K562 (cell line): ENCODE data around the gene THEM5. TPM values are rescaled to one million over a fixed set of nuclear protein-coding genes. Genes with fewer than 3 reads are reported as not detected.

ENCODE experiments used
- ATAC-seq: fragments of 200-7000 bp; cut with Tn5 transposase; 3 replicates; pipeline ENCODE4 v1.9.1; 2020; ENCODE audit warnings: moderate library complexity
- BruUV-seq: library from RNA; stranded (reverse); fragments of 400-500 nt; replicated peaks from 2 replicates; lab custom pipeline; 2021; lab: Mats Ljungman, UMichigan
- CTCF ChIA-PET: fragments of 300-600 bp; formaldehyde crosslinking; extraction: SDS; loops from one replicate; lab custom pipeline; 2021; ENCODE audit warnings: low intra/inter-chr PET ratio; lab: Yijun Ruan, JAX
- POLR2A ChIA-PET: fragments of 300-600, 350-650 bp; sonication (Branson Sonifier 250); formaldehyde crosslinking; extraction: SDS; loops from one replicate; lab custom pipeline; 2021; ENCODE audit warnings: antibody characterized with exemption, inconsistent platforms; lab: Yijun Ruan, JAX
- DNase-seq, 4 experiments: peaks; one replicate each; pipeline versions ENCODE4 v3.0.0 to v3.0.0-alpha.2; 2011 to 2018; ENCODE audit warnings: low spot score in 3 of 4, mixed read lengths in 3 of 4; ENCODE audit errors: extremely low read depth in 1 of 4
- FAIRE-seq: peaks from 2 replicates; lab custom pipeline; 2011; peaks lifted over from hg19 to GRCh38; lab: Jason Lieb, UNC
- H2AFZ ChIP-seq: 2 replicates; pipeline ENCODE4 v1.6.0; 2011; ENCODE audit warnings: low read depth, low read length, control low read depth, inconsistent platforms
- H3K27ac ChIP-seq: fragments of 200-600 bp; 3 replicates; pipeline ENCODE4 v1.8.0; 2011; ENCODE audit warnings: low read depth, mild to moderate bottlenecking, control low read depth, inconsistent platforms, low read length, moderate library complexity, mixed read lengths; ENCODE audit errors: extremely low read depth
- H3K27me3 ChIP-seq, 2 experiments: fragments of 300-600 bp in 1 of 2; 2 replicates in 1 of 2; 3 replicates in 1 of 2; pipeline versions ENCODE4 v1.6.0 to v1.8.0; 2011; ENCODE audit warnings: inconsistent platforms in 2 of 2, low read length in 2 of 2, mild to moderate bottlenecking in 1 of 2, mixed read lengths in 1 of 2, moderate library complexity in 1 of 2; ENCODE audit not compliant: control insufficient read depth in 2 of 2, insufficient read depth in 2 of 2
- H3K36me3 ChIP-seq: fragments of 300-600 bp; 3 replicates; pipeline ENCODE4 v1.8.0; 2011; ENCODE audit warnings: mild to moderate bottlenecking, low read length, inconsistent platforms; ENCODE audit not compliant: control insufficient read depth, insufficient read depth
- H3K4me1 ChIP-seq, 2 experiments: fragments of 200-600 bp in 1 of 2; replicated peaks in 1 of 2; 2 replicates in 1 of 2; 3 replicates in 1 of 2; pipeline versions ENCODE4 v1.5.1 to v1.8.0; 2011; ENCODE audit warnings: inconsistent platforms in 2 of 2, low read length in 2 of 2, mild to moderate bottlenecking in 1 of 2, mixed read lengths in 1 of 2, moderate library complexity in 1 of 2; ENCODE audit not compliant: control insufficient read depth in 2 of 2, insufficient read depth in 2 of 2
- H3K4me2 ChIP-seq: 2 replicates; pipeline ENCODE4 v1.6.1; 2011; ENCODE audit warnings: low read length, control low read depth, inconsistent platforms, mixed read lengths; ENCODE audit not compliant: insufficient read depth
- H3K4me3 ChIP-seq: fragments of 200-600 bp; sonication (generic), shearing (Covaris generic); 2 replicates; pipeline ENCODE4 v1.5.1; 2016; ENCODE audit warnings: control low read depth, inconsistent platforms
- H3K79me2 ChIP-seq: fragments of 200-600 bp; 3 replicates; pipeline ENCODE4 v1.8.0; 2011; ENCODE audit warnings: low read length, inconsistent platforms; ENCODE audit not compliant: control insufficient read depth, insufficient read depth
- H3K9ac ChIP-seq, 2 experiments: 2 replicates each; pipeline versions ENCODE4 v1.6.0 to v1.6.1; 2011; ENCODE audit warnings: low read depth in 2 of 2, low read length in 2 of 2, control low read depth in 1 of 2, inconsistent platforms in 1 of 2, mild to moderate bottlenecking in 1 of 2, mixed read lengths in 1 of 2; ENCODE audit not compliant: insufficient read depth in 1 of 2
- H3K9me1 ChIP-seq: one replicate; pipeline ENCODE4 v1.6.0; 2011; ENCODE audit warnings: inconsistent platforms, mild to moderate bottlenecking, low read length, moderate library complexity; ENCODE audit not compliant: control insufficient read depth, insufficient read depth
- H3K9me3 ChIP-seq: replicated peaks from 2 replicates; pipeline ENCODE4 v1.5.1; 2011; ENCODE audit warnings: low read depth, low read length, inconsistent platforms; ENCODE audit not compliant: control insufficient read depth, insufficient read depth
- H4K20me1 ChIP-seq: replicated peaks from 2 replicates; pipeline ENCODE4 v1.6.1; 2011; ENCODE audit warnings: low read length, inconsistent platforms, mixed read lengths; ENCODE audit not compliant: control insufficient read depth, insufficient read depth
- CAMTA2 ChIP-seq: fragments of 250-450 bp; sonication (Bioruptor Pico); conservative IDR thresholded peaks from 2 replicates; pipeline ENCODE4 v1.5.1; 2022
- GTF2F1 ChIP-seq: IDR thresholded peaks from 2 replicates; pipeline ENCODE4 v1.6.1; 2011; ENCODE audit warnings: low read depth, low read length, improper control_type of control experiment
- MCM7 ChIP-seq, 2 experiments: fragments of 450-650 bp; IDR thresholded peaks; 2 replicates each; pipeline ENCODE4 v1.6.1; 2016 to 2018
- MXI1 ChIP-seq: IDR thresholded peaks from 2 replicates; pipeline ENCODE4 v1.6.1; 2011; ENCODE audit warnings: low read depth, mild to moderate bottlenecking, improper control_type of control experiment, low read length
- PRPF4 ChIP-seq: fragments of 200-400 bp; formaldehyde crosslinking; IDR thresholded peaks from one replicate; pipeline ENCODE4 v1.6.1; 2017; ENCODE audit warnings: low read length, low read depth, mild to moderate bottlenecking; ENCODE audit not compliant: insufficient read depth, poor library complexity, severe bottlenecking
- SMARCE1 ChIP-seq: fragments of 450-650 bp; IDR thresholded peaks from 2 replicates; pipeline ENCODE4 v1.7.1; 2016; ENCODE audit warnings: mild to moderate bottlenecking
- ZC3H4 ChIP-seq: sonication (generic); formaldehyde crosslinking; IDR thresholded peaks from 2 replicates; pipeline ENCODE4 v1.9.0; 2021; ENCODE audit warnings: missing genetic modification reagents, borderline replicate concordance
- ZFX ChIP-seq: sonication (generic); formaldehyde crosslinking; IDR thresholded peaks from 2 replicates; pipeline ENCODE4 v1.8.0; 2022; ENCODE audit warnings: mild to moderate bottlenecking, missing genetic modification reagents, moderate library complexity
- ZNF551 ChIP-seq: fragments of 250-450 bp; sonication (Bioruptor Pico); IDR thresholded peaks from 2 replicates; pipeline ENCODE4 v1.5.0; 2021; ENCODE audit warnings: mild to moderate bottlenecking, moderate library complexity
- WGBS: fragments of 100-300 bp; shearing (Covaris generic); methylation state at CpG from one replicate; pipeline ENCODE4 v1.1.6; 2016; ENCODE audit warnings: low coverage, mixed read lengths; ENCODE audit not compliant: insufficient coverage; ENCODE audit errors: missing lambda C conversion rate; 5-methylcytosine and 5-hydroxymethylcytosine counted together
- in situ Hi-C: fragments of 300-500 bp; cut with MboI; formaldehyde crosslinking; loops from 4 replicates; pipeline ENCODE4 v1.15.0; 2018; ENCODE audit warnings: inconsistent platforms, mixed read lengths
- intact Hi-C: fragments of 100-400 bp; cut with micrococcal nuclease; formaldehyde crosslinking; loops from 2 replicates; pipeline ENCODE4 v1.14.2; 2022
- polyA plus RNA-seq, 8 experiments: library from polyadenylated mRNA; depleted of rRNA in 4 of 8; stranded (reverse) in 5 of 8; unstranded in 3 of 8; fragments of >200 nt; fragmentation: Nextera tagmentation in 2 of 8; fragmentation: Illumina TruSeq in 1 of 8; extraction: Ambion mirVana in 2 of 8; extraction: Trizol in 1 of 8; gene quantifications; 2 replicates each; pipeline versions ENCODE4 v1.2.1 to v1.2.3, GENCODE V29; 2011 to 2014; ENCODE audit warnings: inconsistent platforms in 1 of 8, missing spikeins in 1 of 8
- total RNA-seq, 7 experiments: library from RNA; depleted of rRNA in 6 of 7; stranded (reverse); fragments of >200 nt in 6 of 7; fragmentation: Illumina TruSeq in 2 of 7; extraction: Trizol in 2 of 7; gene quantifications; 2 replicates each; pipeline versions ENCODE4 v1.2.1 to v1.2.3, GENCODE V29; 2011 to 2021; ENCODE audit warnings: low replicate concordance in 1 of 7
- TF ChIP-seq, protein P1 (sequence below): fragments of 250-450 bp; sonication (Bioruptor Pico); IDR thresholded peaks from 2 replicates; pipeline ENCODE4 v1.4.0; 2020
- TF ChIP-seq, protein P2 (sequence below): sonication (generic); formaldehyde crosslinking; IDR thresholded peaks from 2 replicates; pipeline ENCODE4 v1.8.1; 2023; ENCODE audit warnings: mild to moderate bottlenecking, missing genetic modification reagents

Gene THEM5
- total and polyA plus RNA-seq, 9 of the 15 experiments (the other 6 are each of a cell fraction or from before 2014, with no cell fraction given): not detected

DNA sequence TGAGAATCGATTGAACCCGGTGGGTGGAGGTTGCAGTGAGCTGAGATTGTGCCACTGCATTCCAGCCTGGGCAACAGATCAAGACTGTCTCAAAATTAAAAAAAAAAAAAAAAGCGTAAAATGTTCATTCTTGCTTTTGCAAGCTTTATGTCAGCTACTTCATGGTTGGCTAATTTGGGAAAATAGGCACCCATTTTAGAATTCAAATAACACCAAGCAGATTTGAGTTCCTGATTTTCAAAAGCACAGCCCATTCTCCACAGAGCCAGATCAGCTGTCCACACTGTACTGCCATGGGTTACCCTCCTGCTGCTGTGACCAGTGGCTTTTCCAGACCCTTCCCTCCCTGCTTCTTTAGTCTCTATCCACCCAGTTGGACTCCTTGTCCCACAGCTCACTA lies 4.4 kb downstream of the THEM5 start:
- WGBS: 0% methylated on average over 2 of the region's 3 CpGs
- no TSS peak for BruUV-seq
- Histone ChIP-seq H4K20me1 (0 out of 2 replicates have a peak, but pooled peaks cover 3% of the 10 kb centered on the region), H3K9me1 (peaks cover 4% of the 10 kb centered on the region), H2AFZ (no peak overlapping the region), H3K9ac (no peak overlapping the region), H3K9me3 (no peaks in the 10 kb centered on the region), H3K79me2 (no peaks in the 10 kb centered on the region), H3K27me3 (peaks cover 34 to 65% of the 10 kb centered on the region in 2 experiments), H3K36me3 (no peaks in the 10 kb centered on the region), H3K27ac (no peak overlapping the region), H3K4me2 (no peak overlapping the region), H3K4me1 (peaks cover 8 to 9% of the 10 kb centered on the region in 2 experiments; a peak in 3 of 5 replicates), H3K4me3 (no peak overlapping the region)
- TF ChIP-seq, protein P1, sequence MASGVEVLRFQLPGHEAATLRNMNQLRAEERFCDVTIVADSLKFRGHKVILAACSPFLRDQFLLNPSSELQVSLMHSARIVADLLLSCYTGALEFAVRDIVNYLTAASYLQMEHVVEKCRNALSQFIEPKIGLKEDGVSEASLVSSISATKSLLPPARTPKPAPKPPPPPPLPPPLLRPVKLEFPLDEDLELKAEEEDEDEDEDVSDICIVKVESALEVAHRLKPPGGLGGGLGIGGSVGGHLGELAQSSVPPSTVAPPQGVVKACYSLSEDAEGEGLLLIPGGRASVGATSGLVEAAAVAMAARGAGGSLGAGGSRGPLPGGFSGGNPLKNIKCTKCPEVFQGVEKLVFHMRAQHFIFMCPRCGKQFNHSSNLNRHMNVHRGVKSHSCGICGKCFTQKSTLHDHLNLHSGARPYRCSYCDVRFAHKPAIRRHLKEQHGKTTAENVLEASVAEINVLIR (CRISPR knock-in tag): no peak
- no peak for TF ChIP-seq GTF2F1
- TF ChIP-seq MCM7 (IDR thresholded peaks at IDR 0.05): no peak
- no peak for TF ChIP-seq PRPF4
- TF ChIP-seq MXI1: no peak
- TF ChIP-seq ZNF551 (CRISPR knock-in tag): no peak
- TF ChIP-seq ZFX (CRISPR knock-in tag): no peak
- TF ChIP-seq ZC3H4 (CRISPR knock-in tag): no peak
- no peak for TF ChIP-seq SMARCE1
- TF ChIP-seq CAMTA2 (CRISPR knock-in tag): no peak
- TF ChIP-seq, protein P2, sequence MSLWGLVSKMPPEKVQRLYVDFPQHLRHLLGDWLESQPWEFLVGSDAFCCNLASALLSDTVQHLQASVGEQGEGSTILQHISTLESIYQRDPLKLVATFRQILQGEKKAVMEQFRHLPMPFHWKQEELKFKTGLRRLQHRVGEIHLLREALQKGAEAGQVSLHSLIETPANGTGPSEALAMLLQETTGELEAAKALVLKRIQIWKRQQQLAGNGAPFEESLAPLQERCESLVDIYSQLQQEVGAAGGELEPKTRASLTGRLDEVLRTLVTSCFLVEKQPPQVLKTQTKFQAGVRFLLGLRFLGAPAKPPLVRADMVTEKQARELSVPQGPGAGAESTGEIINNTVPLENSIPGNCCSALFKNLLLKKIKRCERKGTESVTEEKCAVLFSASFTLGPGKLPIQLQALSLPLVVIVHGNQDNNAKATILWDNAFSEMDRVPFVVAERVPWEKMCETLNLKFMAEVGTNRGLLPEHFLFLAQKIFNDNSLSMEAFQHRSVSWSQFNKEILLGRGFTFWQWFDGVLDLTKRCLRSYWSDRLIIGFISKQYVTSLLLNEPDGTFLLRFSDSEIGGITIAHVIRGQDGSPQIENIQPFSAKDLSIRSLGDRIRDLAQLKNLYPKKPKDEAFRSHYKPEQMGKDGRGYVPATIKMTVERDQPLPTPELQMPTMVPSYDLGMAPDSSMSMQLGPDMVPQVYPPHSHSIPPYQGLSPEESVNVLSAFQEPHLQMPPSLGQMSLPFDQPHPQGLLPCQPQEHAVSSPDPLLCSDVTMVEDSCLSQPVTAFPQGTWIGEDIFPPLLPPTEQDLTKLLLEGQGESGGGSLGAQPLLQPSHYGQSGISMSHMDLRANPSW (CRISPR knock-in tag): no peak
- DNase-seq: no peak
- intact Hi-C loops: no loop called here
- FAIRE-seq: no peak
- in situ Hi-C loops: no loop called here
- POLR2A ChIA-PET: interaction anchor here (0.6 to 0.7 kb wide), 2 partner anchors 237 to 311 kb away, joined by 3 read pairs; no protein-coding TSS in a partner anchor
- no peak for ATAC-seq
- CTCF ChIA-PET: no interaction called here
